ENCODE results near the gene C1QB. TPM values are rescaled to one million over a fixed set of nuclear protein-coding genes. Genes with fewer than 3 reads are reported as not detected.

The C1QB gene
- total RNA-seq, 4 donors from 2014 or later: 7.1 to 240 (median 110) TPM

- WGBS, 2 donors: 40 to 60% methylated on average over 2 of the region's 2 CpGs
- intact Hi-C loops (cut with DNase I): no loop called here
Observed at GRCh38 chr1:22629886-22630285, 23.1 kb upstream of the C1QB start.

GRCh38 chr1:22633697-22634463, 19.2 kb upstream of the C1QB start:
- no peak for DNase-seq
- Histone ChIP-seq H3K27me3 (peaks cover 0 to 94% (median 0%) of the 10 kb centered on the region in 4 donors), H3K4me1 (no peaks in the 10 kb centered on the region), H3K36me3 (no peaks in the 10 kb centered on the region), H3K4me3 (no peak overlapping the region), H3K27ac (no peak overlapping the region), H3K9me3 (no peaks in the 10 kb centered on the region)
- TF ChIP-seq CTCF (IDR thresholded peaks at IDR 0.05) (no peak), POLR2A (IDR thresholded peaks at IDR 0.05) (no peak)
- intact Hi-C loops (cut with DNase I): no loop called here
- 53 to 82% methylated on average over 2 to 4 of the region's 10 CpGs for WGBS, 2 donors

More at GRCh38 chr1:22629886-22630285, 23.1 kb upstream of the C1QB start:
- TF ChIP-seq POLR2A (IDR thresholded peaks at IDR 0.05) (no peak), CTCF (IDR thresholded peaks at IDR 0.05) (no peak)
- H3K36me3 ChIP-seq: no peaks in the 10 kb centered on the region
- no peaks in the 10 kb centered on the region for H3K9me3 ChIP-seq
- no peaks in the 10 kb centered on the region for H3K4me1 ChIP-seq
- no peak overlapping the region for H3K4me3 ChIP-seq
- no peak for DNase-seq
- H3K27ac ChIP-seq: no peak overlapping the region
- peaks cover 0 to 97% (median 0%) of the 10 kb centered on the region in 4 donors for H3K27me3 ChIP-seq

- H3K4me1 ChIP-seq: no peaks in the 10 kb centered on the region
- H3K36me3 ChIP-seq: no peaks in the 10 kb centered on the region
- no peak for DNase-seq
- intact Hi-C loops (cut with DNase I): no loop called here
- TF ChIP-seq POLR2A (IDR thresholded peaks at IDR 0.05) (no peak), CTCF (IDR thresholded peaks at IDR 0.05) (no peak)
- no peak overlapping the region for H3K27ac ChIP-seq
- no peaks in the 10 kb centered on the region for H3K9me3 ChIP-seq
- no peak overlapping the region for H3K4me3 ChIP-seq
- H3K27me3 ChIP-seq: peaks cover 0 to 95% (median 0%) of the 10 kb centered on the region in 4 donors
- WGBS, 2 donors: 50 to 51% methylated on average over 3 to 5 of the region's 7 CpGs
Observed at GRCh38 chr1:22635436-22635835, 17.6 kb upstream of the C1QB start.

- Histone ChIP-seq H3K9me3 (no peaks in the 10 kb centered on the region), H3K27me3 (peaks cover 0 to 94% (median 0%) of the 10 kb centered on the region in 4 donors), H3K4me1 (no peaks in the 10 kb centered on the region), H3K27ac (peak within 1 kb of the TSS in 2 of 4 donors; percentile 36), H3K4me3 (peak within 1 kb of the TSS in 3 of 4 donors; percentile 10 to 42 (median 31)), H3K36me3 (no peaks in the 10 kb centered on the region)
- TF ChIP-seq CTCF (IDR thresholded peaks at IDR 0.05) (no peak), POLR2A (IDR thresholded peaks at IDR 0.05) (peak in 1 of 4 donors; percentile 14)
- no peak for DNase-seq
- intact Hi-C loops (cut with DNase I): no loop called here
- 35 to 54% methylated on average over 3 to 5 of the region's 5 CpGs for WGBS, 2 donors
Observed at GRCh38 chr1:22636353-22636752, 16.7 kb upstream of the C1QB start, which contains the start of gene C1QA. Gene C1QA, plus strand, starts transcription at chr1:22636628. Its CDS starts 989 bp downstream, at chr1:22637617.

GRCh38 chr1:22636927-22637326, 16.1 kb upstream of the C1QB start:
- no peak for DNase-seq
- peaks cover 2 to 4% (median 3%) of the 10 kb centered on the region in 3 donors for H3K4me1 ChIP-seq
- no peak for TF ChIP-seq POLR2A (IDR thresholded peaks at IDR 0.05)
- no peak for TF ChIP-seq CTCF (IDR thresholded peaks at IDR 0.05)
- peak overlapping the region in 3 of 4 donors; percentile 10 to 42 (median 31) for H3K4me3 ChIP-seq
- 46 to 64% methylated on average over 6 of the region's 6 CpGs for WGBS, 2 donors
- H3K27ac ChIP-seq: peak overlapping the region in 2 of 4 donors; percentile 17 to 36
- intact Hi-C loops (cut with DNase I): no loop called here
- H3K27me3 ChIP-seq: peaks cover 0 to 94% (median 0%) of the 10 kb centered on the region in 4 donors
- H3K9me3 ChIP-seq: no peaks in the 10 kb centered on the region
- no peaks in the 10 kb centered on the region for H3K36me3 ChIP-seq

Data from esophagus squamous epithelium (tissue), 5 donors.